ENCODE results near the gene MTCL1. TPM values are rescaled to one million over a fixed set of nuclear protein-coding genes. Genes with fewer than 3 reads are reported as not detected.

MTCL1 gene
- total RNA-seq = 1 to 10 TPM in 6 of 9 donors, under 1 TPM in 3; 0.43 to 4.4 (median 1.5) TPM
- polyA plus RNA-seq = 10 to 100 TPM in 1 of 3 donors, 1 to 10 TPM in 2; 2.3 to 12.5 (median 4.9) TPM
- long read RNA-seq, donor 1 = 0 reads
- long read RNA-seq, donor 2 = 0 reads
- long read RNA-seq, donor 3 = 0 reads
- long read RNA-seq, donor 4 = 0 reads
- long read RNA-seq, donor 5, partial matches to known transcripts = 0 of 1 reads
- long read RNA-seq, donor 5, other reads (novel, unspliced or antisense) = 1 of 1 reads
- long read RNA-seq, donor 6, partial matches to known transcripts = 1 of 2 reads
- long read RNA-seq, donor 6, other reads (novel, unspliced or antisense) = 1 of 2 reads
- long read RNA-seq, donor 7 = 0 reads
- long read RNA-seq, donor 8 = 0 reads
- long read RNA-seq, donor 9 = 0 reads
- long read RNA-seq, donor 10, partial matches to known transcripts = 0 of 1 reads
- long read RNA-seq, donor 10, other reads (novel, unspliced or antisense) = 0 of 1 reads

DNA sequence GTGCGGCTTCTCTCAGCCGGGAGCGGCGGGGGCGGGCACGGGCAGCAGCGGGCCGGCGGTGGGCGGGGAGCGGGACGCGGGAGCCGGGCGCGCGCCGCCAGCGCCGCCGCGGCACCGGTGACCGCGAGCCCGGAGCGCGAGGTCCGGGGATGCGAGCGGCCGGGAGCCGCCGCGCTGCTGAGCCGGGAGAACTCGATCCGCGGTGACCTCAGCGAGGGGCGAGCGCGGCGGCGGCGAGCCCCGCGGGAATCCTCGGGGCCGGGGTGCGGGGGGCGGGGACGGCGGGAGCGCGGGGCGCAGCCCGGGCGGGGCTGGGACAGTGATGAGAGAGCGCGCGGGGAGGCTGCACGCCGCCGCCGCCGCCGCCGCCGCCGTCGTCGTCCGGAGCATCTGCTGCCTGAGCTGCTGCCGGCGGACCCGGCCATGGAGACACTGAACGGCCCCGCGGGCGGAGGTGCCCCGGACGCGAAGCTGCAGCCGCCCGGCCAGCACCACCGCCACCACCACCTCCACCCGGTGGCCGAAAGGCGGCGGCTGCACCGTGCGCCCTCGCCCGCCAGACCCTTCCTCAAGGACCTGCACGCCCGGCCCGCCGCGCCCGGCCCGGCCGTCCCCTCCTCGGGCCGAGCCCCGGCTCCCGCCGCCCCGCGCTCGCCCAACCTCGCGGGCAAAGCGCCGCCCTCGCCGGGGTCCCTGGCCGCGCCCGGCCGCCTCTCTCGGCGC lies at the start of gene MTCL1:
Gene MTCL1 (plus strand): TSS at position 319 of the 723 bp plus-strand sequence. CDS start 105 bp downstream, at position 424.
- TF ChIP-seq, protein P1, sequence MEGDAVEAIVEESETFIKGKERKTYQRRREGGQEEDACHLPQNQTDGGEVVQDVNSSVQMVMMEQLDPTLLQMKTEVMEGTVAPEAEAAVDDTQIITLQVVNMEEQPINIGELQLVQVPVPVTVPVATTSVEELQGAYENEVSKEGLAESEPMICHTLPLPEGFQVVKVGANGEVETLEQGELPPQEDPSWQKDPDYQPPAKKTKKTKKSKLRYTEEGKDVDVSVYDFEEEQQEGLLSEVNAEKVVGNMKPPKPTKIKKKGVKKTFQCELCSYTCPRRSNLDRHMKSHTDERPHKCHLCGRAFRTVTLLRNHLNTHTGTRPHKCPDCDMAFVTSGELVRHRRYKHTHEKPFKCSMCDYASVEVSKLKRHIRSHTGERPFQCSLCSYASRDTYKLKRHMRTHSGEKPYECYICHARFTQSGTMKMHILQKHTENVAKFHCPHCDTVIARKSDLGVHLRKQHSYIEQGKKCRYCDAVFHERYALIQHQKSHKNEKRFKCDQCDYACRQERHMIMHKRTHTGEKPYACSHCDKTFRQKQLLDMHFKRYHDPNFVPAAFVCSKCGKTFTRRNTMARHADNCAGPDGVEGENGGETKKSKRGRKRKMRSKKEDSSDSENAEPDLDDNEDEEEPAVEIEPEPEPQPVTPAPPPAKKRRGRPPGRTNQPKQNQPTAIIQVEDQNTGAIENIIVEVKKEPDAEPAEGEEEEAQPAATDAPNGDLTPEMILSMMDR (IDR thresholded peaks at IDR 0.05) = peak in 1 of 6 experiments; percentile 5
- TF ChIP-seq POLR2A (IDR thresholded peaks at IDR 0.05) = no peak
- H3K36me3 ChIP-seq (replicated peaks in 1 of 2) = no peaks in the 10 kb centered on the region
- H3K4me3 ChIP-seq = peak within 1 kb of the TSS in 3 of 4 donors; percentile 15 to 83 (median 38)
- peaks cover 7% of the 10 kb centered on the region for H3K27me3 ChIP-seq
- 0 to 1% methylated on average over 80 to 122 of the region's 123 CpGs; no CpG with 5 or more reads in 2 of the 4 donors for WGBS, 4 donors
- no peaks in the 10 kb centered on the region for H3K9me3 ChIP-seq (replicated peaks in 1 of 3)
- H3K4me1 ChIP-seq (replicated peaks in 1 of 2) = peaks cover 9 to 18% of the 10 kb centered on the region in 2 donors
- intact Hi-C loops (cut with DNase I) = loop anchor here in 1 of 2 donors (10.0 kb wide), 1 partner anchor 349 kb away; no protein-coding TSS in a partner anchor
- H3K27ac ChIP-seq = peak within 1 kb of the TSS in 2 of 5 donors; percentile 69 to 77
- peak in 5 of 7 donors; percentile 24 to 60 (median 31) for DNase-seq

DNA sequence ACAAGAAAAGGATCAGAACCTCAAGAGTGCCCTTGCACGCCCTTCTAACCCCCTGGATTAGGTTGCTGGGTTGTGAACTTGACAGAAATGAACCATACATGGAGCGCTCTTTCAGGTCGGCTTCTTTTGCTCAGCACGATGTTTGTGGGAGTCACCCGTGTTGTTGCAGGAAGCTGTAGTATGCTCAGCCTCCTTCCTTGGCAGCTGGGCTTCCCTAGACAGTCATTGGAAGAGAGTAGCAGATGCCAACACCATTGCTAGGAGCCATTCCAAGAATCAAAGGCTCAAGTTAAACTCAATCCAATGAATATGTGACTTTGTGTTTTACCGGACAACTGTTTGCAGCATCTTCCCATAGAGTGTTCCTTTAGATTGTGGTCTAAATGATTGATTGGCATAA lies 49.1 kb upstream of the MTCL1 start:
- WGBS, 4 donors = 78 to 95% (median 85%) methylated on average over 6 of the region's 6 CpGs
- Histone ChIP-seq H3K27me3 (no peaks in the 10 kb centered on the region), H3K27ac (no peak overlapping the region), H3K9me3 (replicated peaks in 1 of 3) (no peaks in the 10 kb centered on the region), H3K4me3 (no peak overlapping the region), H3K4me1 (replicated peaks in 1 of 2) (no peaks in the 10 kb centered on the region), H3K36me3 (replicated peaks in 1 of 2) (no peaks in the 10 kb centered on the region)
- intact Hi-C loops (cut with DNase I) = no loop called here
- no peak for TF ChIP-seq POLR2A (IDR thresholded peaks at IDR 0.05)
- TF ChIP-seq, protein P1 (IDR thresholded peaks at IDR 0.05) = no peak
- DNase-seq = no peak

DNA sequence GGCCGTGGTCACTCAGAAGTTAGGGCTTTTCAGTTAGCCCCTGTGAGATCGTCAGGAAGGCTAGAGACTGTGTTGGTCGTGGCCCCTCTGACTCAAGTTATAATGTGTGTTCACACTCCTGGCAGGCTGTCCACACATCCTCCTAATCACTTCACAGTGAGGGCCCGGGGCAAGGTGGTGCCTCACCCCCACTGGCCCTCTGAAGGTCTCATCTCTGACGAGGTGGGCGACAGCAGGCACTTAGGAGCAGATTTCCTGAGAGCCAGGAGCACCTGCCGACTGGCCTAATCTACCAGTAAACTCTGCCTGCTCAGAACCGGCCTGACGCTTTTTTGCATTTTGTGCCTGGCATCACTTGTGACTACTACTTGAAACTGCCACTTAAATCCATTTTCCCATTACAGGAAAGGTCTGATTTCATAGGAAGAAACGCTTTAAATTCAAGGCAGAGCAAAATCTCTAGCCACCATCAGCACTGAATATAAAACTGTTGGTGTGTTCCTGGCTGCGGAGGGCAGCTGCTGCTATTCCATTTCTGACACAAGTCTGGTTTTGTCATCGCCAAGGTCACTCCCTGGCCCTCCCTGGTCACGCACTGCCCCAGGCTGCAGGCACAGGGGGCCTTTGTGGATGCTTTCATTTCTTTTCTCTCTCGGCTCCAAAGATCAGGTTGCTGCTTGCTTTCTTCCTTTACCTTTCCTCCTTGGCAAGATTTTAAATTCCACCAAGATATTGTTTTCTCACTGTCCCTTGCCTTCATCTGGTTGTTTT lies 48.1 kb upstream of the MTCL1 start:
- intact Hi-C loops (cut with DNase I) = no loop called here
- Histone ChIP-seq H3K27me3 (no peaks in the 10 kb centered on the region), H3K4me1 (replicated peaks in 1 of 2) (no peaks in the 10 kb centered on the region), H3K36me3 (replicated peaks in 1 of 2) (no peaks in the 10 kb centered on the region), H3K27ac (no peak overlapping the region), H3K9me3 (replicated peaks in 1 of 3) (no peaks in the 10 kb centered on the region), H3K4me3 (no peak overlapping the region)
- TF ChIP-seq, protein P1 (IDR thresholded peaks at IDR 0.05) = no peak
- TF ChIP-seq POLR2A (IDR thresholded peaks at IDR 0.05) = no peak
- peak in 1 of 7 donors; percentile 19 for DNase-seq
- 64 to 72% (median 66%) methylated on average over 14 of the region's 14 CpGs for whole genome bisulfite sequencing, 4 donors

Data from adrenal gland (tissue), 19 donors.